GM12878 (cell line): Measurements from ENCODE around the gene URI1. TPM values are rescaled to one million over a fixed set of nuclear protein-coding genes. Genes with fewer than 3 reads are reported as not detected.

Source experiments
- ATAC-seq: fragments of 200-7000 bp; cut with Tn5 transposase; 3 replicates; pipeline ENCODE4 v1.9.1; 2020; ENCODE audit warnings: mild to moderate bottlenecking, moderate library complexity
- BruUV-seq: library from RNA; stranded (reverse); fragments of 400-500 nt; replicated peaks from 2 replicates; lab custom pipeline; 2021; lab: Mats Ljungman, UMichigan
- CTCF ChIA-PET: fragments of 300-600 bp; sonication (Branson Sonifier 250); formaldehyde crosslinking; extraction: SDS; loops from one replicate; lab custom pipeline; 2021; ENCODE audit warnings: inconsistent platforms; lab: Yijun Ruan, JAX
- POLR2A ChIA-PET: fragments of 350-600 bp; formaldehyde crosslinking; extraction: SDS; loops from one replicate; lab custom pipeline; 2021; ENCODE audit warnings: inconsistent platforms; lab: Charles Lee
- RAD21 ChIA-PET: fragments of 300-600 bp; sonication (Branson Sonifier 250); formaldehyde crosslinking; loops from one replicate; lab custom pipeline; 2023; ENCODE audit warnings: antibody characterized with exemption; ENCODE audit not compliant: unreplicated experiment; lab: Charles Lee
- SMC1A ChIA-PET: fragments of 300-600 bp; sonication (Branson Sonifier 250); formaldehyde crosslinking; loops from one replicate; lab custom pipeline; 2023; ENCODE audit not compliant: unreplicated experiment, uncharacterized antibody; lab: Charles Lee
- DNase-seq: peaks from one replicate; pipeline ENCODE4 v3.0.0-alpha.2; 2011; ENCODE audit warnings: low read depth, low spot score
- FAIRE-seq: peaks from 3 replicates; lab custom pipeline; 2011; peaks lifted over from hg19 to GRCh38; lab: Jason Lieb, UNC
- H2AFZ ChIP-seq: 2 replicates; pipeline ENCODE4 v1.6.0; 2011; ENCODE audit warnings: low read depth, low read length, control low read depth; ENCODE audit not compliant: control insufficient read depth
- H3K27ac ChIP-seq: 2 replicates; pipeline ENCODE4 v1.5.1; 2011; ENCODE audit warnings: control low read depth; ENCODE audit not compliant: control insufficient read depth, insufficient read depth
- H3K27me3 ChIP-seq, 2 experiments: replicated peaks in 1 of 2; 2 replicates each; pipeline versions ENCODE4 v1.6.0 to v1.6.1; 2011; ENCODE audit warnings: low read length in 1 of 2; ENCODE audit not compliant: control insufficient read depth in 2 of 2, insufficient read depth in 2 of 2
- H3K36me3 ChIP-seq, 2 experiments: 2 replicates each; pipeline ENCODE4 v1.5.1; 2011; ENCODE audit warnings: low read length in 1 of 2; ENCODE audit not compliant: control insufficient read depth in 2 of 2, insufficient read depth in 2 of 2
- H3K4me1 ChIP-seq: 2 replicates; pipeline ENCODE4 v1.6.1; 2011; ENCODE audit warnings: mild to moderate bottlenecking, low read length, moderate library complexity, mixed read lengths; ENCODE audit not compliant: control insufficient read depth, insufficient read depth
- H3K4me2 ChIP-seq: 2 replicates; pipeline ENCODE4 v1.6.0; 2011; ENCODE audit warnings: control low read depth; ENCODE audit not compliant: control insufficient read depth, insufficient read depth
- H3K4me3 ChIP-seq: fragments of 200-600 bp; sonication (generic); 2 replicates; pipeline ENCODE4 v1.5.1; 2016
- H3K79me2 ChIP-seq: 2 replicates; pipeline ENCODE4 v1.6.0; 2011; ENCODE audit warnings: low read length; ENCODE audit not compliant: control insufficient read depth, insufficient read depth
- H3K9ac ChIP-seq: 2 replicates; pipeline ENCODE4 v1.8.0; 2011; ENCODE audit warnings: low read length, control low read depth, mixed read lengths; ENCODE audit not compliant: control insufficient read depth, insufficient read depth
- H3K9me3 ChIP-seq: replicated peaks from 3 replicates; pipeline ENCODE4 v1.5.1; 2011; ENCODE audit warnings: mild to moderate bottlenecking, low read length; ENCODE audit not compliant: control insufficient read depth, insufficient read depth
- H4K20me1 ChIP-seq: 2 replicates; pipeline ENCODE4 v1.6.0; 2011; ENCODE audit not compliant: control insufficient read depth, insufficient read depth
- CEBPZ ChIP-seq: fragments of 150-350 bp; IDR thresholded peaks from 2 replicates; pipeline ENCODE4 v1.6.1; 2016; ENCODE audit warnings: low read depth, low read length
- CHD1 ChIP-seq: IDR thresholded peaks from 2 replicates; pipeline ENCODE4 v1.6.1; 2012; ENCODE audit warnings: low read depth, low read length, improper control_type of control experiment
- DPF2 ChIP-seq: fragments of 450-650 bp; IDR thresholded peaks from 2 replicates; pipeline ENCODE4 v1.6.1; 2017; ENCODE audit warnings: mild to moderate bottlenecking
- ESRRA ChIP-seq: IDR thresholded peaks from 2 replicates; pipeline ENCODE4 v1.6.1; 2012; ENCODE audit warnings: mild to moderate bottlenecking, low read length, improper control_type of control experiment
- FOS ChIP-seq: IDR thresholded peaks from 3 replicates; pipeline ENCODE4 v1.6.1; 2011; ENCODE audit warnings: borderline replicate concordance; ENCODE audit not compliant: insufficient read length; ENCODE audit errors: extremely low read depth
- KLF5 ChIP-seq: fragments of 450-650 bp; IDR thresholded peaks from 2 replicates; pipeline ENCODE4 v1.6.1; 2014; ENCODE audit warnings: mild to moderate bottlenecking; ENCODE audit not compliant: partially characterized antibody
- NFIC ChIP-seq: IDR thresholded peaks from 2 replicates; pipeline ENCODE4 v1.6.1; 2012; ENCODE audit warnings: low read depth, mild to moderate bottlenecking, inconsistent platforms, low read length, moderate library complexity
- NFYB ChIP-seq: IDR thresholded peaks from 2 replicates; pipeline ENCODE4 v1.6.1; 2011; ENCODE audit warnings: low read depth, mild to moderate bottlenecking, low read length, improper control_type of control experiment, moderate library complexity; ENCODE audit not compliant: insufficient read depth
- RAD21 ChIP-seq: IDR thresholded peaks from 2 replicates; pipeline ENCODE4 v1.6.1; 2011; ENCODE audit warnings: mild to moderate bottlenecking, low read depth, low read length, moderate library complexity; ENCODE audit not compliant: insufficient read depth
- SKIL ChIP-seq: fragments of 450-650 bp; IDR thresholded peaks from 2 replicates; pipeline ENCODE4 v1.6.1; 2017; ENCODE audit warnings: mild to moderate bottlenecking, low read depth, inconsistent platforms; ENCODE audit not compliant: poor library complexity, severe bottlenecking
- TBL1XR1 ChIP-seq: IDR thresholded peaks from 2 replicates; pipeline ENCODE4 v1.6.1; 2012; ENCODE audit warnings: low read depth, low read length, improper control_type of control experiment
- USF2 ChIP-seq: IDR thresholded peaks from 2 replicates; pipeline ENCODE4 v1.6.1; 2011; ENCODE audit warnings: low read depth, low read length, improper control_type of control experiment, borderline replicate concordance
- ZBTB11 ChIP-seq: fragments of 450-650 bp; formaldehyde crosslinking; IDR thresholded peaks from 2 replicates; pipeline ENCODE4 v1.5.0; 2022; ENCODE audit warnings: mild to moderate bottlenecking, missing genetic modification characterization
- WGBS: methylation state at CpG from one replicate; pipeline ENCODE4 v1.1.6; 2016; ENCODE audit warnings: low lambda C conversion rate; ENCODE audit not compliant: insufficient replicate concordance, insufficient coverage; ENCODE audit errors: missing lambda C conversion rate; 5-methylcytosine and 5-hydroxymethylcytosine counted together
- in situ Hi-C: fragments of 300-500 bp; cut with MboI; formaldehyde crosslinking; loops from 9 replicates; pipeline ENCODE4 v1.14.3; 2018; ENCODE audit warnings: mixed read lengths
- intact Hi-C: fragments of 100-400 bp; cut with micrococcal nuclease; formaldehyde crosslinking; loops from one replicate; pipeline ENCODE4 v1.14.2; 2022; ENCODE audit not compliant: unreplicated experiment
- polyA plus RNA-seq, 11 experiments: library from polyadenylated mRNA; depleted of rRNA in 4 of 11; unstranded in 6 of 11; stranded (reverse) in 5 of 11; fragments of >200 nt; fragmentation: Nextera tagmentation in 4 of 11; fragmentation: Illumina TruSeq in 1 of 11; extraction: Ambion mirVana in 4 of 11; extraction: Trizol in 1 of 11; gene quantifications; 1 replicate in 1 of 11; 2 replicates in 10 of 11; pipeline versions ENCODE4 v1.2.1 to v1.2.3, GENCODE V29; 2011 to 2016; ENCODE audit warnings: inconsistent platforms in 2 of 11, missing spikeins in 2 of 11, low read depth in 1 of 11
- total RNA-seq, 4 experiments: library from RNA; depleted of rRNA in 3 of 4; stranded (reverse); fragments of >200 nt in 3 of 4; fragmentation: Illumina TruSeq in 1 of 4; extraction: Trizol in 1 of 4; gene quantifications; 2 replicates each; pipeline versions ENCODE4 v1.2.1 to v1.2.3, GENCODE V29; 2013 to 2021

The URI1 gene
- total and polyA plus RNA-seq, 10 of the 15 experiments (the other 5 are each of a cell fraction or from before 2014, with no cell fraction given) = 15.2 to 94.2 (median 47.9) TPM

- ChIA-PET SMC1A (no interaction called here), RAD21 (no interaction called here)
- TF ChIP-seq KLF5 (no peak), ZBTB11 (CRISPR knock-in tag) (no peak), FOS (no peak), DPF2 (no peak), TBL1XR1 (no peak), NFYB (no peak), ESRRA (no peak), SKIL (no peak), NFIC (no peak), CHD1 (no peak), CEBPZ (no peak), USF2 (no peak), RAD21 (no peak)
These were observed 50.3 kb downstream of the URI1 start for GRCh38 chr19:29992233-29992867.

More at GRCh38 chr19:29992233-29992867, 50.3 kb downstream of the URI1 start:
- no peaks in the 10 kb centered on the region for H4K20me1 ChIP-seq
- no peak overlapping the region for H3K9ac ChIP-seq
- H3K9me3 ChIP-seq = peaks cover 15% of the 10 kb centered on the region
- ChIA-PET CTCF (interaction anchor here (1.2 kb wide), 1 partner anchor 10 kb away, joined by 4 read pairs; no protein-coding TSS in a partner anchor), POLR2A (no interaction called here)
- no TSS peak for BruUV-seq
- no peak overlapping the region for H3K4me2 ChIP-seq
- FAIRE-seq = no peak
- H3K36me3 ChIP-seq = peaks cover 5 to 15% of the 10 kb centered on the region in 2 experiments; a peak in 3 of 4 replicates
- no peak overlapping the region for H3K27ac ChIP-seq
- H3K4me3 ChIP-seq = no peak overlapping the region
- no peaks in the 10 kb centered on the region for H3K27me3 ChIP-seq
- no peaks in the 10 kb centered on the region; the same call in none of the 2 replicates for H3K79me2 ChIP-seq
- no peaks in the 10 kb centered on the region for H3K4me1 ChIP-seq
- no peak for ATAC-seq
- in situ Hi-C loops (no loop called here), intact Hi-C loops (no loop called here)
- WGBS = 98% methylated on average over 6 of the region's 6 CpGs
- no peak for DNase-seq
- H2AFZ ChIP-seq = no peak overlapping the region
